ENCODE results near the gene TMEM119. TPM values are rescaled to one million over a fixed set of nuclear protein-coding genes. Genes with fewer than 3 reads are reported as not detected.

TMEM119 gene
- total RNA-seq, 1 experiment from 2014 or later = 173 TPM

DNA sequence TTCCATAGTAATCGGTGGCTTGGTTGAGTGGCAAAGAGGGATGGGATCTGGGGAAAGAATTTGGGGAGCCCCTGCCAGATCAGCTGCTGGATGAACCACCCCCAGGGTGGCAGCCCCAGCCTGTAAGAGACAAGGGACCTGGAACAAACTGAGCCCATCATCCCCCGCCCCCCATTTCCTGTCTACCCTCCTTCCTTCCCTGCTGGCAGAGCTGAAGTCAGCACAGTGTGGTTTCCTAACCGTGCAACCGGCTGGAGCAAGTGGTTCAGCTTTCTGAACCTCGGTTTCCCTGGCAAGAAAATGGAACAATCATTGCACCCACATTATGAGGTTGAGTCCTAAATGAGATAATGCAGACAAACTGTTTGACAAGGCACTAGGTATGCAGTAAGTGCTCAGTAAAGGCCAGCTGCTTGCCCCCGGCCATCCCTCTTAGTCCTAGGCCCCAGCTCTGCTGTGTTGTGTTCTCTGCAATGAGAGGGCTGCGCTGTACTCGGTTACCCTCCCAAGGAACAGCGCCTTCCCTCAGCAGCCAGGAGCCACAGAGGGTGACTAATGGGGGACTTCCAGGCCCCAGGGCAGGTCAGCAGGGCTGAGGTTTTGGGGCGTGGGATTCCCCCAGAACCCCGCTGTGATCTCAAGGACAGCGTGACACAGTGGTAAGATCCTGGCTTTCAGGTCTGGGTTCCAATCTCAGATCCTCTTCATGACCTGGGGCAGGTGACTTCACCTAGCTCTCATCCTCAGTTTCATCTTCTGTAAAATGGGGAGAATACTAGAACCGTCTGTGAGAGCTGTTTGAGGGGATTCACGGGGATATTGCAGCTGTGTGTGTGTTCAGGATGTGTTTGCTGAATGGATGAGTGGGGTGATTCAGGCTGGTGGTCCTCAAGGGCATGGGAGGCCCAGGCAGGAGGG lies 19.3 kb upstream of the TMEM119 start:
- DNase-seq (ENCODE audit: low read depth) = peak; percentile 90

DNA sequence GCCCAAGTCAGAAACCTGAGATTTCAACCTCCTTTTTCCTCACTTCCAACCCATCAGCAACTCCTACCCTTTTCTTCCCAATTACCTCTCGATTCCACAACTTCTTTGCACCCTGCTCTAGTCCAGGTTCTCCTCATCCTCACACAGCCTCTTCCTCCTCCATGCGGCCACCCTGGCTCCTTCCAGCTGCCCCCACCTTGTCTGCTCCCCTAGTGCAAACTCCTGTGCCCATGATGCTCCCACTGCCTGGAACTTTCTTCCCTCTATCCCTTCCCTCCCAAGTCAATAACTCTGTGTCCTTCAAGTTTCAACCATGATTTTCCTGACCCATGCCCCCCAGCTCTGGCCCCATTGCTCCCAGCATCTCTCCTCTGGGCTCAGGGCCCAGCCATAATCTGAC lies 18.5 kb upstream of the TMEM119 start:
- DNase-seq (ENCODE audit: low read depth) = no peak

DNA sequence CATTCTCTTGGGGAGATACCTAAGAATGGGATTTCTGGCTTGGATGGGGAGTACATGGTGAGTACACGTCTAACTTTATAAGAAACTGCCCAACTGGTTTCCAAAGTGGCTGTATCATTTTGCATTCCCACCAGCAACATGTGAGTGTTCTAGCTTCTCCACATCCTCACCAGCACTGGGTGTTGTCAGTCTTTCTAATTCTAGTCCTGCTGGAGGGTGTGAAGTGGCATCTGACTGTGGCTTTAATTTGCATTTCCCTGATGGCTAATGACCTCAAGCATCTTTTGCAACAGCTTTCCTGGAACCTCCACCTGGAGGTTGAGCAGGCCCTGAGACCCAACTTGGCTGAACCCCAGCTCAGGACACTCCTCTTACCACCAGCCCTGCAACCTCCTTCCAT lies 18.0 kb upstream of the TMEM119 start:
- no peak for DNase-seq (ENCODE audit: low read depth)

DNA sequence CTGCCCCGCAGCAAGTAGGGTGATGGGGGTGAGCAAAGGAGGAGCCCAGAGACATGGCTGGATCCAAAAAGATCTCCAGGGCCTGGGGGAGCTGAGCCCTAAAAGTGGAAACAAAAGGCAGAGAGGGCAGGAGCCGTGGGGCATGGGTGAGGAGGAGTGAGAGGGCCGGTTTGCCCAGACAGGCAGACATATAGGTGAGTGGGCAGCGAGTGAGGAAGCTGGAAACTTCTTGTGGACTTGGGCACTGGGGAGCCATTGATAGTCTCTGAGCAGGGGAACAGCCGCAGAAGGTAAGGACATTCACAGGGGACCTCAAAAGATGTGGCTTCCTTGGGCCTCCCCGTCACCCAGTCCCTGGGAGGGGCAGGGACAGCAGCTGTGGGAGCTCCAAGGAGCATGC lies 16.8 kb upstream of the TMEM119 start:
- DNase-seq (ENCODE audit: low read depth) = no peak

DNA sequence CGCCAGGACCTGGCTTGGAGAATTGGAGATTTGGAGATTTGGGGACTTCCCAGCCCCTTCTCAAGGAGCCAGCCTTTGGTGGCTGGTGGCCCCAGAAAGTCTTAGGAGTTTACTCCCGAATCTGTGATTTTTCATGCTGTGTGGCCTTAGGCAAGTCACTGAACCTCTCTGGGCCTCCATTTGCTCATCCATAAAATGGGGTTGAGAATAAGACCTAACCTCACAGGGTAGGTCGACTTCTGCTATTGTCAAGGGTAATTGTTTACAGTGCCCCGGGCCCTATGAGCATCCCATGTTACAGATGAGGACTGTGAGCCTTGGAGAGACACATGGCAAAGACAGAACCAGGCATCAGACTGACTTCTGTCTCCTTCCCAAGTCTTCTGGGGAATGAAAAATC lies 16.2 kb upstream of the TMEM119 start:
- no peak for DNase-seq (ENCODE audit: low read depth)

DNA sequence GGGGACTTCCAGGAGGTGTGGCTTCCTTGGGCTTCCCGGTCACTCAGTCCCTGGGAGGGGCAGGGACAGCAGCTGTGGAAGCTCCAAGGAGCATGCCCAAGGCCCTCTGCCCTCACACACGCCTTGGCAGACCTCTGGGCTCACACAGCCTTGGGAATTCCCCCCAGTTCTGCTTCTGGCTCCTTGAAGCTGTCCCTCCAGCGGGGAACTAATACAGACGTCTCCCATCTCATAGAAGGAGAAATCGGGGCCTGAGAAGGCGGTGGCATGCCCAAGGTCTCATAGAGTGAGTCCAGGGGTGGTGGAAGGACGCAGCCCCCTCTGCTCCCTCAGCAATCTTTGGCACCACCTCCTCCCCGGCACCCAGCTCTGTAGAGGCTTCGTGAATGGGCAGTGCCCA lies 15.7 kb upstream of the TMEM119 start:
- DNase-seq (ENCODE audit: low read depth) = peak; percentile 84

DNA sequence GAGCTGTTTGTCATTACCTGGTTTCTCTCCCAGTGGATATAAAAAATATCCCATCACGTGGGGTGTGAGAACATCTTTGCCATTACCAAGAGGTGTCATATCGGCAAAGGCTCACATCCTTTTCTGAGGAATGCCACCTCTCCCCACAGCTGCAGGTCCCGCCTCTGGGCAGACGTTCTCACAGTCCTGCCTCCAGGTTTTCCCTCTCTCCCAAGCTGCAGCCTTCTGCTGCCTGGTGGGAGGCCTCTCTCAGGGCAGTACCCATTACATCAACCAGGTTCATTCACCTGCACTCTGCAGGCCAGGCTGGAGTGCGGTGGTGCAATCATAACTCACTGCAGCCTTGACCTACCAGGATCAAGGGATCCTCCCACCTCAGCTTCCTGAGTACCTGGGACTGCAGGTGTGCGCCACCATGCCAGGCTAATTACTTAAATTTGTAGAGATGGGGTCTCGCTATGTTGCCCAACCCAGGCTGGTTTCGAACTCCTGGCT lies 15.0 kb upstream of the TMEM119 start:
- DNase-seq (ENCODE audit: low read depth) = peak; percentile 51

DNA sequence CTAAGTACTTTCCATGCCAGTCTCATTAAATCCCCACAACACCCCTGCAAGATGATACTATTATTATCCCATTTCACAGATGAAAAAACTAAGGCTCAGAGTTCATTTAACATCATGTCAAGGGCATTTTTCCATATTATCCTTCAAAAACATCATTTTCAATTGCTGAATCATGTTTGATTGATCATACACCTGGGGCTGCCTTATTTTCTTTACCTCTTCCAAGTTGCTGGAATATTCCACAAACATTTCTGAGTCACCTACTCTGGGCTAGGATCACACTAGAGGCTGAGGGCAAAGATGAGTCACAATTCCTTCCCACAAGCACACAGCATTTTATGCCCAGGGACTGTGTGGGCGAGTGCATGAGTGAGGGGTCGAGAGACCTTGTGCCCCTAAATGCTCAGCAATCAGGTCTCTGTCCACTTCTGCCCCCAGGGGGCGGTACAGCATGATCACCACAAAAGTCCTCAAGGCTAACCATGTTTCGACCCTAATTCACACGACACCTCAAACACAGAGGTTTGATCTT lies 14.1 kb upstream of the TMEM119 start:
- DNase-seq (ENCODE audit: low read depth) = peak; percentile 97

DNA sequence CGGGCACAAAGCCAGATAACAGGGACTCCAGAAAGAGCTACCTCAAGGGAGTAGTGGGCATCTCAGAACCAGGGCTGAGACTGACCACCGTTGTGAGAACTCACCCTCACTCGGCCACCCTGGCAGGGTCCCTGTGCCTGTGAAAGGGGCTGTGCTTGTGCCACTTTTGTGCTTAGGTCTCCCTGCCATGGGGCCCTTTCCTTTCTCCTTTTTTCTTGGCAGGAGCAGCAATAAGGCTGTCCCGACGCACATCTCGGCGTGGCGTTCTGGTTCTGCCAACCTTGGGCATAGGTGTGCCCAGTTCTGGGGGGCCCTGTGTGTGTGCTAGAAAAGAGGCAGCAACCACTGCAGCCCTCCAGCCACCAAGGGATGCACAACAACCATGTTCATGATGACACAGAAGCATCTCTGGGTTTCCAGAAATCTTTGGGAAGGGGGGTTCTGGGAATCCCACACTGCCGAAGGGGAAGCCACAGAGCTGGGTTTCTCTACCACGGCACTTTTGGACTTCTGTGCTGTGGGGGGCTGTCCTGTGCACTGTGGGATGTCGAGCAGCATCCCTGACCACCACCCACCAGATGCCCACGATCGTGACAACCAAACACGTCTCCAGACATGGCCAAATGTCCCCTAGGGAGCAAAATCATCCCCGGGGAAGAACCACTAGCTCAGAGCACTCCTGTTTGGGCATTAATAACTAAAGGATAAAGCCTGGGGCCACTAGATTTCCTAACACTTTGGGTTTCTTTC lies 13.1 kb upstream of the TMEM119 start:
- DNase-seq (ENCODE audit: low read depth) = peak; percentile 68

DNA sequence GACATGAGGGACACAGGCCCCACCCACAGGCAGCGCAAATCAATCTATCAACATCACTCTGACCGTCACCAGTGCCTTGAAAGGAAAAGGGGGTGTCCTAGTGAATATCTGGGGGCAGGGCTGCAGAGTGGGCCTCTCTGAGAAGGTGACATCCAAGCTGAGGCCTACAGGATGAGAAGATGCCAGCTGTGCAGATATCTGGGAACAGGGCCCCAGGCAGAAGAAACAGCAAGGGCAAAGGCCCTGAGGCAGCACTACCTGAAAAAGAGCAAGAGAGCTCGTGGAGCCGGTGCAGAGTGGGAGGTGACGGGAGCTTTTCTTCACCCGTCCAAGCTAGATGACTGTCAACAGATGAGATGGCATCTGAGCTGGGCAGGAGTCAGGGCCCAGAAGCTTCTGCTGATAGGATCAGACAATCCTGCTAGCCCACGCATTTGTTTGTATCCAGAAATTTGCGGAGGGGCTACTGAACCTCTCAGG lies 12.5 kb upstream of the TMEM119 start:
- no peak for DNase-seq (ENCODE audit: low read depth)

DNA sequence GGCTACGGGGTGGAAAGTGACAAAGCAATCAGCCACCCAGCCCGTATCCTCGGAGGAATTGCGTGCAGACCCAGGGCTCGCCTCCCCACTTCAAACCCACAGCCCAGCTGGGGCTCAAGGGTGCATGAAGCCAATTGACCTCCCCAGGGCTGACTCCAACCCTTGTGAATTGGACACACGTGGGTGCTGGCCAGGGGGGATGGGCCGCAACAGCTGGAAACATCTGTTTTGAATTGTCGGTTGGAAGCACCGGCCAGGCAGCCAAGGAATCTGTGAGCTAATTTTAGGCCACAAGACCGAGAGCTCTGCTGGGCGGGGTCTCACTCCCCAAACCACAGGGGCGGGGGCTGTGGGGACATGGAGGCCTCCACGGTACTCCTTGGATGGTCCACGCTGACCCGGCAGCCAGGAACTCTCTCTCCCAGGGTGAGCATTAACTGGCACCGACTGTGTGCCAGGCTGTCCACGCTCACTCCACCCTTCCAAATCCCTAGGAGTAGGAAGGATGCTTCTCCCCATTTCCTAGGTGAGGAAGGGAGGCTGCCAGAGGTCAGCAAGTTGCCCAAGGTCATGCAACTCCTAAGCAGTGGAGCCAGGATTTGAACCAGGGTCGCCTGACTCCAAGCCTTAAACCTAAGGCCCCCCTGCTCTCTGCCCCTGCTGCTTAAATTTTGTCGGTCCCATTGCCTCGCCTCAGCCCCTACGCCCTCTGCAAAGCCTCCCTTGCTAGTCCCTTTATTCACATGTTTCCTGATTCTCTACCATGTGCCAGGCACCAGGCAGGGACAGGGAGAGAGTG lies 11.9 kb upstream of the TMEM119 start:
- peak; percentile 98 for DNase-seq (ENCODE audit: low read depth)

DNA sequence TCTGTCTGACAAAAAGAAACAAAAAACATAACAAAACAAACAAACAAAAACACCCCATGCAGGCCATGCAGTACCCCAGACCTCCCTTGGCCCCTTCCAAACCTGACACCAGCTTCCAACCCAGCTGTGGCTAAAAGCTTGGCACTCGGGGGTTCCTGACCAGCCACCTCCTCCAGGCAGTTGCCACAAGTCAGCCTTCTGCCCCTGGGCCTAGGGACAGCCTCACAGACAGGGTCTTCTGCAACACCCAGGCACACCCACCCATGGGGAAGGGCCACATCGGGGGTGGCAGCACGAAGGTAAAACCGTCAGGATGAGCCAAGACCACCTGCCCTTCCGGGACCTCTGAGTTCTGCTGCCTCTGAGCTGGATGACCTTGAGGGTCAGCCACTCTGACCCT lies 10.7 kb upstream of the TMEM119 start:
- no peak for DNase-seq (ENCODE audit: low read depth)

DNA sequence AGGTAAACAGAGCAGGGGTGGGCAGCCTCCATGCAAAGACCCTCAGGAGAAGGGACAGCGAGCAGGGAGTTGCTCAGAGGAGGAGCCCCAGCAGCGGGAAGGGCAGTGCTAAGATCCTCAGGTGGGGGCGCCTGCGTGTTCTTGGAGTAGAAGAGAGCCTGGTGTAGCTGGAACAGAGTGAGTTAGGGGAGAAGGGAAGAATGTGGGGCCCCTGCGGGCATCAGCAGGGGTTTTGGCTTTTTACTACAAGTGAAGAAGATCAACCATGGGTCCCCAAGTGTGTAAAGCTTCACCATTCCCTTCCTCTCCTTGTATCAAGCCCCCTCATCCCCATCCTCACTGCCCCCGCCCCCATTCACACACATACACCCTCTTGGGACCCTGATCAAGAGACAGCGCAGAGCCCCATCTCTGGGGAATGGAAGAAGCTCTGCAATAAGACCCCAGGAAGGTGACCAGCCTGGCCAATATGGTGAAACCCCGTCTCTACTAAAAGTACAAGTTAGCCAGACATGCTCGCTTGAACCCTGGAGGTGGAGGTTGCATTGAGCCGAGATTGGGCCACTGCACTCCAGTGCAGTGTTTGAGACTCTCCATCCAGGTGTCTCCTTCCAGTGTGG lies 10.2 kb upstream of the TMEM119 start:
- no peak for DNase-seq (ENCODE audit: low read depth)

DNA sequence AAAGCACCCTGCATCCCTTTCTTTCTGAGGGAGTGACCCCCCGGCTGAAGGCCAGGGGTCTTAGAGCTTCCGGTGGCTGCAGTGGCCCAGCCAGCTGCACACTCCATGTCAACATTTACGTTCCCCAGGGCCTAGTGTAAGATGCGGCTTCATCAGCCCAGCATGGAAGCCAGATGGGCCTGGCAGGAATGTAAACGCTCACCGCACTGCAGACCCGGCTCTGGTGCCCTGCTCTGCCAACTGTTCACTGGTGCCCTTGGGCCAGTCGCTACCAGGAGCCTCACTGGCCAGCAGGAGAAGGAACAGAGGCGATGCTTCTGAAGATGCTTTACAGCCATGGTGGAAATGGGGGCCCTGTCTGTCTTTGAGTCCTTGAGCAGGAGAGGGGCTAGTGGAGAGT lies 8.6 kb upstream of the TMEM119 start:
- DNase-seq (ENCODE audit: low read depth) = no peak

DNA sequence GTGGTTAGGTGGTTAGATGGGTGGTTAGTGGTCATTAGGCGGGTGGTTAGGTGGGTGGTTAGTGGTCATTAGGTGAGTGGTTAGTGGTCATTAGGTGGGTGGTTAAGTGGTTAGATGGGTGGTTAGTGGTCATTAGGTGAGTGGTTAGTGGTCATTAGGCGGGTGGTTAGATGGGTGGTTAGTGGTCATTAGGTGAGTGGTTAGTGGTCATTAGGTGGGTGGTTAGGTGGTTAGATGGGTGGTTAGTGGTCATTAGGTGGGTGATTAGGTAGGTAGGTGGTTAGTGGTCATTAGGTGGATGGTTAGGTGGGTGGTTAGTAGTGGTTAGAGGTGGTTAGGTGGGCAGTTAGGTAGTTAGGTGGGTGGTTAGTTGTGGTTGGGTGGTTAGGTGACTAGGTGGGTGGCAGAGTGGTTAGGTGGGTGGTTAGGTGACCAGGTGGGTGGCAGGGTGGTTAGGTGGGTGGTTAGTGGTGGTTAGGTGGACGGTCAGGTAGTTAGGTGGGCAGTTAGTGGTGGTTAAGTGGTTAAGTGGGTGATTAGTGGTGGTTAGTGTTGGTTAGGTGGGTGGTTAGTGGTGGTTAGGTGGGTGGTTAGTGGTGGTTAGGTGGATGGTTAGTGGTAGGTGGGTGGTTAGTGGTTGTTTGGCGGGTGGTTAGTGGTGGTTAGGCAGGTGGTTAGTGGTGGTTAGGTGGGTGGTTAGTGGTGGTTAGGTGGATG lies 8.0 kb upstream of the TMEM119 start:
- DNase-seq (ENCODE audit: low read depth) = no peak

DNA sequence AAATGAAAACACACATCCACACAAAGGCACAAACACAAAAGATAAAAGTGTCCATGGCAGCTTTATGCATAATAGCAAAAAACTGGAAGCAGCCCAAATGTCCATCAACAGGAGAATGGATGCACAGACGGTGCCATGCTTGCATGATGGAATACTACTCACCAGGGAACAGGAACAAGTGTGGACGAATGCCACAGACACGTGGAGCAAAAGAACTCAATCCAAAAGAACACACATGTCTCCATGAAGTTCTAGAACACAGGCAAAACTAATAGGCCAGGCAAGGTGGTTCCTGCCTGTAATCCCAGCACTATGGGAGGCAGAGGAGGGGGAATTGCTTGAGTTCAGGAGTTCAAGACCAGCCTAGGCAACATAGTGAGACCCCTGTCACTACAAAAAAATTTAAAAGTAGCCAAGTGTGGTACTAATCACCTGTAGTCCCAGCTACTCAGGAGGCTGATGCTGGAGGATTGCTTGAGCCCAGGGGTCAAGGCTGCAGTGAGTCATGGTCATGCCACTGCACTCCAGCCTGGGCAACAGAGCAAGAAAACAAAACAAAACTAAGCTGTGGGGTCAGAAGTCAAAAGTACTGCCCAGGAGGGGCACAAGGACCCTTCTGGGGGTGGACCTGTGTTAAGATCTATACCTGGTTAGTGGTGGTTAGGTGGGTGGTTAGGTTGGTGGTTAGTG lies 7.3 kb upstream of the TMEM119 start:
- peak; percentile 60 for DNase-seq (ENCODE audit: low read depth)

DNA sequence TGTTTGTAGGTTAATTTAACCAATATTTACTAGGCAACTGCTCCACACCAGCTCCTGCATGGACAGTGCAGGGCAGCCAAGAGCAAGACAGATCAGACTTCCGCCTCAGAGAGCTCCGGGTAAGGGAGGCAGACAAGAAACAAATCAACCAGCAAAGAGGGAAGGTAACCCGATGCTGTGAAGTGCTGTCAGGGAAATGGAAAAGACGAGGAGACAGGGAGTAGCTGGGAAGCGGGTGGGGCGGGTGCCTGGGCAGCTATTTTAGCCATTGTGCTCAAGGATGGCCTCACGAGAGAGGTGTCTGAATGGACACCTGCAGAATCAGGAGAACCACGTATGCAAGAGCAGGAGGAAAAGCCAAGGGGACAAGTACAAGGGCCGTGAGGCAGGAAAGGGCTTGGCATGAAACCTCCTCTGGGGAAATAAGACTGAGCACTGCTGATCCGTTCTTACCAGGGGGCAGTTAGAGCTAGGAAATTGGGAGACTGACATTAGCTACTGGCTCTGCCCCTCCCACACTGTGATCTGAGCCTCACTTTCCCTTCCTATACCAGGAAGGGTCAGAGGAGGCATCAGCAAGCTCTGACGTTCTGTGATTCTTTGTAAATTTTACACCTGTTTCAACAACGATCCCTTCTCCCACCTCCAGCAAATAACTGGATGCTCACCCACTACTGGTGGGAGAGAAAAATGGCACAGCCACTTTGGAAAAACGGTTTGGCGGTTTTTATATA lies 6.5 kb upstream of the TMEM119 start:
- no peak for DNase-seq (ENCODE audit: low read depth)

DNA sequence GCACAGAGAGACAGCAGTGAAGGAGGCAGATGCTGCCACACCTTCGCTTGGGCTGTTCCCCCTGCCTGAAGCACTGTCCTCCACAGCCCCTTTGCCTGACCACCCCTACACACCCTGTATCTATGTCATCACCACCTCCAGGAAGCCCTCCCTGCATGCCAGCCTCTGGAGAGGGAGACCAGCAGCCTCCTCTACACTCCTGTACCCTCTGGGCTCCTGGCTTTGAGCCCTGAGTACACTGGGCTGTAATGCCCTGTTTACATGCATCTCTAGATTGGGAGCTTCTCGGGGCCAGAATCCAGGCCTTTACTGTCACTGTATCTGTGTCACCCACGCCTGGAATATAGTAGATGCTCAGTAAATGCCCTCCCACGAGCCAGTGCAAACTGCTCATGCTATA lies 5.9 kb upstream of the TMEM119 start:
- no peak for DNase-seq (ENCODE audit: low read depth)
